HepG2 (cell line): ENCODE measurements around the gene ELAVL4. TPM values are rescaled to one million over a fixed set of nuclear protein-coding genes. Genes with fewer than 3 reads are reported as not detected.

Experiments
- ATAC-seq: fragments of 200-7000 bp; cut with Tn5 transposase; 3 replicates; pipeline ENCODE4 v1.9.1; 2020; ENCODE audit warnings: mild to moderate bottlenecking, moderate library complexity
- BruUV-seq: library from RNA; stranded (reverse); fragments of 400-500 nt; replicated peaks from 2 replicates; lab custom pipeline; 2021; lab: Mats Ljungman, UMichigan
- CTCF ChIA-PET: fragments of 300-600 bp; formaldehyde crosslinking; extraction: SDS; loops from one replicate; lab custom pipeline; 2021; ENCODE audit warnings: low total read pairs, inconsistent platforms, low intra/inter-chr PET ratio; lab: Yijun Ruan, JAX
- POLR2A ChIA-PET: fragments of 350-600 bp; sonication (Branson Sonifier 250); formaldehyde crosslinking; loops from one replicate; lab custom pipeline; 2020; ENCODE audit warnings: antibody characterized with exemption, inconsistent platforms; lab: Yijun Ruan, JAX
- DNase-seq: peaks from one replicate; pipeline ENCODE4 v3.0.0-alpha.2; 2015; ENCODE audit warnings: low spot score
- FAIRE-seq: peaks from 3 replicates; lab custom pipeline; 2011; peaks lifted over from hg19 to GRCh38; lab: Jason Lieb, UNC
- H2AFZ ChIP-seq: one replicate; pipeline ENCODE4 v1.6.1; 2011; ENCODE audit warnings: low read length, inconsistent platforms
- H3K27ac ChIP-seq: fragments of 300-600 bp; 3 replicates; pipeline ENCODE4 v1.8.0; 2011; ENCODE audit warnings: mixed run types, mild to moderate bottlenecking, mixed read lengths, low read length, inconsistent platforms; ENCODE audit not compliant: insufficient read depth; ENCODE audit errors: extremely low read length
- H3K27me3 ChIP-seq, 2 experiments: fragments of 200-600 bp in 1 of 2; 2 replicates in 1 of 2; 3 replicates in 1 of 2; pipeline versions ENCODE4 v1.6.0 to v1.8.0; 2011; ENCODE audit warnings: low read length in 2 of 2, mild to moderate bottlenecking in 2 of 2, moderate library complexity in 2 of 2, inconsistent platforms in 1 of 2; ENCODE audit not compliant: insufficient read depth in 2 of 2, control insufficient read depth in 1 of 2
- H3K36me3 ChIP-seq, 2 experiments: fragments of 200-600 bp in 1 of 2; replicated peaks in 1 of 2; 2 replicates in 1 of 2; 3 replicates in 1 of 2; pipeline versions ENCODE4 v1.5.1 to v1.8.0; 2011; ENCODE audit warnings: low read length in 2 of 2, inconsistent platforms in 1 of 2; ENCODE audit not compliant: insufficient read depth in 2 of 2, control insufficient read depth in 1 of 2
- H3K4me1 ChIP-seq: 2 replicates; pipeline ENCODE4 v1.5.1; 2012; ENCODE audit warnings: low read length, inconsistent platforms; ENCODE audit not compliant: insufficient read depth
- H3K4me2 ChIP-seq: 2 replicates; pipeline ENCODE4 v1.6.0; 2011; ENCODE audit warnings: low read depth, low read length, inconsistent platforms
- H3K4me3 ChIP-seq, 3 experiments: fragments of 200-600 bp in 1 of 3; sonication (generic), shearing (Covaris generic) in 1 of 3; replicated peaks in 1 of 3; 2 replicates each; pipeline ENCODE4 v1.5.1; 2011 to 2016; ENCODE audit warnings: low read length in 3 of 3, inconsistent platforms in 2 of 3, low read depth in 2 of 3, mild to moderate bottlenecking in 2 of 3, control low read depth in 1 of 3, mixed read lengths in 1 of 3; ENCODE audit not compliant: insufficient read depth in 1 of 3
- H3K79me2 ChIP-seq: one replicate; pipeline ENCODE4 v1.6.1; 2011; ENCODE audit warnings: low read length, inconsistent platforms; ENCODE audit not compliant: insufficient read depth
- H3K9ac ChIP-seq: 2 replicates; pipeline ENCODE4 v1.6.0; 2011; ENCODE audit warnings: mild to moderate bottlenecking, low read depth, low read length, inconsistent platforms; ENCODE audit not compliant: insufficient read depth
- H3K9me3 ChIP-seq: 2 replicates; pipeline ENCODE4 v1.5.1; 2012; ENCODE audit warnings: mild to moderate bottlenecking, low read length
- H4K20me1 ChIP-seq: 2 replicates; pipeline ENCODE4 v1.6.0; 2011; ENCODE audit warnings: inconsistent platforms, mild to moderate bottlenecking, low read length, moderate library complexity; ENCODE audit not compliant: insufficient read depth
- BRCA1 ChIP-seq: sonication (generic); formaldehyde crosslinking; IDR thresholded peaks from 2 replicates; pipeline ENCODE4 v1.4.0; 2020; ENCODE audit warnings: missing genetic modification reagents
- HDAC1 ChIP-seq: sonication (generic); formaldehyde crosslinking; IDR thresholded peaks from 2 replicates; pipeline ENCODE4 v1.5.1; 2020; ENCODE audit warnings: mild to moderate bottlenecking, missing genetic modification reagents
- HNRNPK ChIP-seq: fragments of 200-400 bp; formaldehyde crosslinking; IDR thresholded peaks from 2 replicates; pipeline ENCODE4 v1.6.1; 2018; ENCODE audit warnings: low read length, low read depth, moderate library complexity, mild to moderate bottlenecking; ENCODE audit not compliant: poor library complexity, severe bottlenecking
- KDM5B ChIP-seq: sonication (generic); formaldehyde crosslinking; IDR thresholded peaks from 2 replicates; pipeline ENCODE4 v1.4.0; 2020; ENCODE audit warnings: missing genetic modification reagents, mild to moderate bottlenecking, borderline replicate concordance
- KMT2B ChIP-seq: IDR thresholded peaks from 2 replicates; pipeline ENCODE4 v1.6.1; 2016; ENCODE audit warnings: missing genetic modification reagents, missing compliant biosample characterization
- MZF1 ChIP-seq: sonication (generic); formaldehyde crosslinking; IDR thresholded peaks from 2 replicates; pipeline ENCODE4 v1.8.1; 2023; ENCODE audit warnings: mild to moderate bottlenecking, missing genetic modification reagents, borderline replicate concordance
- SIX4 ChIP-seq: sonication (generic); formaldehyde crosslinking; IDR thresholded peaks from 2 replicates; pipeline ENCODE4 v1.4.0; 2020; ENCODE audit warnings: missing genetic modification reagents
- SMARCC2 ChIP-seq: fragments of 450-650 bp; IDR thresholded peaks from 2 replicates; pipeline ENCODE4 v1.6.1; 2017; ENCODE audit warnings: antibody characterized with exemption, mild to moderate bottlenecking
- ZNF557 ChIP-seq: sonication (generic); formaldehyde crosslinking; IDR thresholded peaks from 2 replicates; pipeline ENCODE4 v1.4.0; 2020; ENCODE audit warnings: missing genetic modification reagents
- ZNF589 ChIP-seq: sonication (generic); formaldehyde crosslinking; conservative IDR thresholded peaks from 2 replicates; pipeline ENCODE4 v1.8.0; 2022; ENCODE audit warnings: mild to moderate bottlenecking, moderate library complexity, missing genetic modification reagents
- ZNF850 ChIP-seq: sonication (generic); formaldehyde crosslinking; conservative IDR thresholded peaks from 2 replicates; pipeline ENCODE4 v1.9.0; 2021; ENCODE audit warnings: mild to moderate bottlenecking, missing genetic modification reagents
- WGBS: methylation state at CpG from one replicate; pipeline ENCODE4 v1.1.6; 2017; ENCODE audit warnings: low lambda C conversion rate; 5-methylcytosine and 5-hydroxymethylcytosine counted together
- in situ Hi-C: cut with HindIII; loops from 2 replicates; pipeline ENCODE4 v1.10.0; 2017; ENCODE audit warnings: low pct_unique_long_range_greater_than_20kb; ENCODE audit not compliant: extremely low pct_ligation_motif_present
- intact Hi-C: fragments of 100-400 bp; cut with micrococcal nuclease; formaldehyde crosslinking; loops from one replicate; pipeline ENCODE4 v1.10.0; 2022; ENCODE audit not compliant: unreplicated experiment
- polyA plus RNA-seq, 8 experiments: library from polyadenylated mRNA; depleted of rRNA in 3 of 8; stranded (reverse) in 7 of 8; unstranded in 1 of 8; fragments of >200 nt; fragmentation: Illumina TruSeq in 4 of 8; extraction: Trizol in 4 of 8; gene quantifications; 2 replicates each; pipeline versions ENCODE4 v1.2.1 to v1.2.3, GENCODE V29; 2011 to 2016; ENCODE audit warnings: low read depth in 4 of 8, missing spikeins in 1 of 8, mixed read lengths in 1 of 8; ENCODE audit not compliant: insufficient read depth in 1 of 8
- total RNA-seq, 5 experiments: library from RNA; depleted of rRNA; stranded (reverse); fragments of >200 nt; fragmentation: Illumina TruSeq; extraction: Trizol; gene quantifications; 2 replicates each; pipeline ENCODE4 v1.2.3, GENCODE V29; 2016; ENCODE audit warnings: low read depth in 1 of 5
- TF ChIP-seq, protein P1 (sequence below): sonication (generic); formaldehyde crosslinking; IDR thresholded peaks from 2 replicates; pipeline ENCODE4 v1.4.0; 2020; ENCODE audit warnings: low read depth, missing genetic modification reagents

The ELAVL4 gene
- total and polyA plus RNA-seq, 2 of the 13 experiments (the other 11 are each of a cell fraction or from before 2014, with no cell fraction given) = not detected

DNA sequence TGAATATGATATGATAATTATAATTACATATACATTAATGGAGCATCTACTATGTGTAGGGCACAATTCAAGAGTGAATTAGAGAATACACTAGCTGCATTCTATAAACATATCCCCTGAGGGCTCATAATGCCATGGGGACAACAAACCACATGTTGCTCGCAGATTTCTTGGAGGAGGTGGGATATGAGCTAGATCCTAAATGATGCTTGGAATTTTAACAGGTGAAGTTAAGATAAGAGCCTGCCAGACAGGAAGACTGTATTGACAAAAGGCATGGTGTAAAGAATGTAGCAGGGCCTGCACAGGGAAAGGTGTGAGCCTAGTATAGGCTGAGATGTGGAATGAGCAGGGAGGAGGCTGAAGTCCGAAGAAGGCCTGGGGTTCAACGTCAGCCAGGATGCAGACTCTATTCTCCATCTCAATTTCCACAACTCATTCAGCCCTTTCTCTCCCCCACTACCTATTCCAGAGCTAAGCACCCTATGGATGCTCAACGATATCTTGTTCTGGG is 120.2 kb downstream of the ELAVL4 start:
- BruUV-seq = no TSS peak
- Histone ChIP-seq H3K79me2 (no peaks in the 10 kb centered on the region), H3K4me2 (no peak overlapping the region), H3K27ac (no peak overlapping the region), H3K4me1 (no peaks in the 10 kb centered on the region), H3K27me3 (no peaks in the 10 kb centered on the region), H4K20me1 (no peaks in the 10 kb centered on the region), H3K9ac (no peak overlapping the region), H3K9me3 (peaks cover 25% of the 10 kb centered on the region), H3K36me3 (no peaks in the 10 kb centered on the region), H3K4me3 (no peak overlapping the region), H2AFZ (no peak overlapping the region)
- ChIA-PET CTCF (no interaction called here), POLR2A (no interaction called here)
- TF ChIP-seq SMARCC2 (no peak), KDM5B (CRISPR knock-in tag) (no peak), KMT2B (CRISPR knock-in tag) (no peak), ZNF557 (no peak), SIX4 (no peak), BRCA1 (CRISPR knock-in tag) (no peak), ZNF589 (no peak), HDAC1 (CRISPR knock-in tag) (no peak), ZNF850 (no peak), MZF1 (CRISPR knock-in tag) (no peak), HNRNPK (no peak)
- TF ChIP-seq, protein P1, sequence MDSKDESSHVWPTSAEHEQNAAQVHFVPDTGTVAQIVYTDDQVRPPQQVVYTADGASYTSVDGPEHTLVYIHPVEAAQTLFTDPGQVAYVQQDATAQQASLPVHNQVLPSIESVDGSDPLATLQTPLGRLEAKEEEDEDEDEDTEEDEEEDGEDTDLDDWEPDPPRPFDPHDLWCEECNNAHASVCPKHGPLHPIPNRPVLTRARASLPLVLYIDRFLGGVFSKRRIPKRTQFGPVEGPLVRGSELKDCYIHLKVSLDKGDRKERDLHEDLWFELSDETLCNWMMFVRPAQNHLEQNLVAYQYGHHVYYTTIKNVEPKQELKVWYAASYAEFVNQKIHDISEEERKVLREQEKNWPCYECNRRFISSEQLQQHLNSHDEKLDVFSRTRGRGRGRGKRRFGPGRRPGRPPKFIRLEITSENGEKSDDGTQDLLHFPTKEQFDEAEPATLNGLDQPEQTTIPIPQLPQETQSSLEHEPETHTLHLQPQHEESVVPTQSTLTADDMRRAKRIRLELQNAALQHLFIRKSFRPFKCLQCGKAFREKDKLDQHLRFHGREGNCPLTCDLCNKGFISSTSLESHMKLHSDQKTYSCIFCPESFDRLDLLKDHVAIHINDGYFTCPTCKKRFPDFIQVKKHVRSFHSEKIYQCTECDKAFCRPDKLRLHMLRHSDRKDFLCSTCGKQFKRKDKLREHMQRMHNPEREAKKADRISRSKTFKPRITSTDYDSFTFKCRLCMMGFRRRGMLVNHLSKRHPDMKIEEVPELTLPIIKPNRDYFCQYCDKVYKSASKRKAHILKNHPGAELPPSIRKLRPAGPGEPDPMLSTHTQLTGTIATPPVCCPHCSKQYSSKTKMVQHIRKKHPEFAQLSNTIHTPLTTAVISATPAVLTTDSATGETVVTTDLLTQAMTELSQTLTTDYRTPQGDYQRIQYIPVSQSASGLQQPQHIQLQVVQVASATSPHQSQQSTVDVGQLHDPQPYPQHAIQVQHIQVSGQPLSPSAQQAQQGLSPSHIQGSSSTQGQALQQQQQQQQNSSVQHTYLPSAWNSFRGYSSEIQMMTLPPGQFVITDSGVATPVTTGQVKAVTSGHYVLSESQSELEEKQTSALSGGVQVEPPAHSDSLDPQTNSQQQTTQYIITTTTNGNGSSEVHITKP (CRISPR knock-in tag) = no peak
- no peak for FAIRE-seq
- intact Hi-C loops (no loop called here), in situ Hi-C loops (no loop called here)
- no peak for DNase-seq
- WGBS = 8% methylated on average over 4 of the region's 4 CpGs
- no peak for ATAC-seq
